IMR-90 (cell line): Measurements from ENCODE around the gene TACR2.

Experiments
- CHD1 ChIP-seq: IDR thresholded peaks from 2 replicates; pipeline ENCODE4 v1.6.1; 2012; ENCODE audit warnings: low read depth, low read length, improper control_type of control experiment
- CTCF ChIP-seq: conservative IDR thresholded peaks from 2 replicates; pipeline ENCODE4 v1.5.1; 2012; ENCODE audit warnings: mild to moderate bottlenecking, low read depth, low read length, improper control_type of control experiment
- FOS ChIP-seq: fragments of 150-350 bp; IDR thresholded peaks from 2 replicates; pipeline ENCODE4 v1.6.1; 2016; ENCODE audit warnings: low read depth, low read length
- MAFK ChIP-seq: IDR thresholded peaks from 2 replicates; pipeline ENCODE4 v1.6.1; 2012; ENCODE audit warnings: low read depth, low read length, improper control_type of control experiment
- MAZ ChIP-seq: IDR thresholded peaks from 2 replicates; pipeline ENCODE4 v1.6.1; 2012; ENCODE audit warnings: low read depth, mild to moderate bottlenecking, low read length, improper control_type of control experiment, moderate library complexity, borderline replicate concordance
- MXI1 ChIP-seq: IDR thresholded peaks from 2 replicates; pipeline ENCODE4 v1.6.1; 2012; ENCODE audit warnings: low read depth, mild to moderate bottlenecking, low read length, moderate library complexity, borderline replicate concordance
- POLR2A ChIP-seq: IDR thresholded peaks from 2 replicates; pipeline ENCODE4 v1.6.1; 2012; ENCODE audit warnings: mild to moderate bottlenecking, low read depth, low read length
- RAD21 ChIP-seq: IDR thresholded peaks from 2 replicates; pipeline ENCODE4 v1.6.1; 2012; ENCODE audit warnings: low read length, improper control_type of control experiment
- RCOR1 ChIP-seq: IDR thresholded peaks from 2 replicates; pipeline ENCODE4 v1.6.1; 2012; ENCODE audit warnings: mild to moderate bottlenecking, low read length, improper control_type of control experiment; ENCODE audit not compliant: insufficient replicate concordance
- RFX5 ChIP-seq: IDR thresholded peaks from 2 replicates; pipeline ENCODE4 v1.8.0; 2012; ENCODE audit warnings: low read depth, mild to moderate bottlenecking, low read length, moderate library complexity
- SMC3 ChIP-seq: fragments of 150-350 bp; IDR thresholded peaks from 2 replicates; pipeline ENCODE4 v1.6.1; 2016; ENCODE audit warnings: low read depth, mild to moderate bottlenecking, antibody characterized with exemption, low read length, moderate library complexity

GRCh38 chr10:69362471-69362954, 54.2 kb downstream of the TACR2 start:
- TF ChIP-seq CTCF: no peak
- no peak for TF ChIP-seq MXI1
- peak; percentile 31; the same call in 1 of the 2 replicates for TF ChIP-seq MAFK
- TF ChIP-seq SMC3: no peak
- TF ChIP-seq RFX5: no peak
- TF ChIP-seq POLR2A: no peak
- no peak for TF ChIP-seq RAD21
- no peak for TF ChIP-seq MAZ
- TF ChIP-seq RCOR1: no peak
- peak; percentile 46; the same call in 1 of the 2 replicates for TF ChIP-seq FOS
- no peak for TF ChIP-seq CHD1
